NK-92 treated with Interleukin-12 subunit alpha and Interleukin-12 subunit beta, amount 100 ng/mL, for 24 hours (cell line): Measurements from ENCODE around the gene CER1.
"Not testable (repeated sequence)": the region's sequence is repeated elsewhere in the genome, so short reads cannot be mapped to it uniquely, and the experiment has no call there.

Source experiments
- DNase-seq: peaks from one replicate; lab custom pipeline; 2025; lab: John Stamatoyannopoulos, UW

Gene CER1

GRCh38 chr9:14715102-14715501, 7.4 kb downstream of the CER1 start:
- DNase-seq, result no peak

- DNase-seq, result no peak
These were observed 9.3 kb downstream of the CER1 start for GRCh38 chr9:14713187-14713767.

GRCh38 chr9:14710804-14711203, 11.7 kb downstream of the CER1 start:
- no peak for DNase-seq

- DNase-seq, result no peak
These were observed 15.9 kb downstream of the CER1 start for GRCh38 chr9:14706530-14707140.

GRCh38 chr9:14705079-14705478, 17.5 kb downstream of the CER1 start:
- no peak for DNase-seq

- DNase-seq, result no peak
These were observed 18.3 kb downstream of the CER1 start for GRCh38 chr9:14704281-14704680.

GRCh38 chr9:14702200-14702720, 20.3 kb downstream of the CER1 start:
- DNase-seq, result no peak

GRCh38 chr9:14693251-14693861, 29.2 kb downstream of the CER1 start, which contains the start of gene ZDHHC21:
TSS of gene ZDHHC21 (minus strand) at chr9:14693432. CDS start at chr9:14674340, 19,092 bp downstream.
- no peak for DNase-seq

- DNase-seq, result no peak
These were observed 29.9 kb downstream of the CER1 start for GRCh38 chr9:14692470-14693250.

- DNase-seq, result no peak
These were observed 31.4 kb downstream of the CER1 start for GRCh38 chr9:14690948-14691730.

GRCh38 chr9:14687042-14687719, 35.4 kb downstream of the CER1 start:
- DNase-seq, result no peak

- DNase-seq, result no peak
These were observed 36.4 kb downstream of the CER1 start for GRCh38 chr9:14686168-14686567.

- DNase-seq, result not testable (repeated sequence)
These were observed 39.9 kb downstream of the CER1 start for GRCh38 chr9:14682616-14683015.

- no peak for DNase-seq
These were observed 43.8 kb downstream of the CER1 start for GRCh38 chr9:14678776-14679175.

- DNase-seq, result no peak
These were observed 44.7 kb downstream of the CER1 start for GRCh38 chr9:14677872-14678271.

- DNase-seq, result no peak
These were observed 45.1 kb downstream of the CER1 start for GRCh38 chr9:14677396-14677795.

- no peak for DNase-seq
These were observed 47.9 kb downstream of the CER1 start for GRCh38 chr9:14674630-14675029.

GRCh38 chr9:14671377-14671776, 51.2 kb downstream of the CER1 start:
- no peak for DNase-seq

GRCh38 chr9:14670718-14671117, 51.8 kb downstream of the CER1 start:
- no peak for DNase-seq
